ENCODE results near the gene KRTAP5-1.
"Not testable (repeated sequence)": the region's sequence is repeated elsewhere in the genome, so short reads cannot be mapped to it uniquely, and the experiment has no call there.

The KRTAP5-1 gene

GRCh38 chr11:1601663-1602062 lies 16.6 kb upstream of the KRTAP5-1 start:
- not testable (repeated sequence) for H3K4me3 ChIP-seq (ENCODE audit: low read length); H3K9me3 ChIP-seq (ENCODE audit: control insufficient read depth, insufficient read depth, low read length); H3K4me1 ChIP-seq (ENCODE audit: control insufficient read depth, insufficient read depth, low read length); H3K27ac ChIP-seq (ENCODE audit: low read length); H3K27me3 ChIP-seq (ENCODE audit: control insufficient read depth, insufficient read depth, low read length); DNase-seq (ENCODE audit: low read depth, low spot score); H3K36me3 ChIP-seq (ENCODE audit: control insufficient read depth, insufficient read depth, low read length)
- WGBS (ENCODE audit: insufficient coverage, insufficient read length), result no CpG with 5 or more reads among the region's 3 CpGs

GRCh38 chr11:1600626-1601025 lies 15.5 kb upstream of the KRTAP5-1 start:
- no peak overlapping the region for H3K4me3 ChIP-seq (ENCODE audit: low read length)
- no peaks in the 10 kb centered on the region for H3K27me3 ChIP-seq (ENCODE audit: control insufficient read depth, insufficient read depth, low read length)
- 0 out of 2 replicates have a peak, but pooled peaks cover 1% of the 10 kb centered on the region for H3K4me1 ChIP-seq (ENCODE audit: control insufficient read depth, insufficient read depth, low read length)
- no peak for DNase-seq (ENCODE audit: low read depth, low spot score)
- no peaks in the 10 kb centered on the region for H3K9me3 ChIP-seq (ENCODE audit: control insufficient read depth, insufficient read depth, low read length)
- H3K27ac ChIP-seq (ENCODE audit: low read length), result no peak overlapping the region
- no CpG with 5 or more reads among the region's 5 CpGs for WGBS (ENCODE audit: insufficient coverage, insufficient read length)
- no peaks in the 10 kb centered on the region for H3K36me3 ChIP-seq (ENCODE audit: control insufficient read depth, insufficient read depth, low read length)

- H3K27ac ChIP-seq (ENCODE audit: low read length), result no peak overlapping the region
- no peak for DNase-seq (ENCODE audit: low read depth, low spot score)
- 0 out of 2 replicates have a peak, but pooled peaks cover 1% of the 10 kb centered on the region for H3K4me1 ChIP-seq (ENCODE audit: control insufficient read depth, insufficient read depth, low read length)
- no peaks in the 10 kb centered on the region for H3K36me3 ChIP-seq (ENCODE audit: control insufficient read depth, insufficient read depth, low read length)
- H3K27me3 ChIP-seq (ENCODE audit: control insufficient read depth, insufficient read depth, low read length), result no peaks in the 10 kb centered on the region
- H3K4me3 ChIP-seq (ENCODE audit: low read length), result no peak overlapping the region
- no peaks in the 10 kb centered on the region for H3K9me3 ChIP-seq (ENCODE audit: control insufficient read depth, insufficient read depth, low read length)
- no CpG with 5 or more reads among the region's 6 CpGs for WGBS (ENCODE audit: insufficient coverage, insufficient read length)
Observed at GRCh38 chr11:1598816-1599215, 13.7 kb upstream of the KRTAP5-1 start.

- H3K4me3 ChIP-seq (ENCODE audit: low read length); H3K36me3 ChIP-seq (ENCODE audit: control insufficient read depth, insufficient read depth, low read length); H3K4me1 ChIP-seq (ENCODE audit: control insufficient read depth, insufficient read depth, low read length); H3K27ac ChIP-seq (ENCODE audit: low read length); DNase-seq (ENCODE audit: low read depth, low spot score); H3K9me3 ChIP-seq (ENCODE audit: control insufficient read depth, insufficient read depth, low read length); H3K27me3 ChIP-seq (ENCODE audit: control insufficient read depth, insufficient read depth, low read length): not testable (repeated sequence)
- 100% methylated on average over 1 of the region's 3 CpGs for WGBS (ENCODE audit: insufficient coverage, insufficient read length)
Observed at GRCh38 chr11:1598406-1598805, 13.3 kb upstream of the KRTAP5-1 start.

GRCh38 chr11:1597994-1598380 lies 12.9 kb upstream of the KRTAP5-1 start, which contains the start of gene KRTAP5-2:
Gene KRTAP5-2 (minus strand): TSS chr11:1598294. CDS start chr11:1598250, 44 bp downstream.
- no peak for DNase-seq (ENCODE audit: low read depth, low spot score)
- WGBS (ENCODE audit: insufficient coverage, insufficient read length), result no CpG with 5 or more reads among the region's 4 CpGs
- no peaks in the 10 kb centered on the region for H3K9me3 ChIP-seq (ENCODE audit: control insufficient read depth, insufficient read depth, low read length)
- no peak within 1 kb of the TSS for H3K4me3 ChIP-seq (ENCODE audit: low read length)
- H3K27me3 ChIP-seq (ENCODE audit: control insufficient read depth, insufficient read depth, low read length), result no peaks in the 10 kb centered on the region
- 0 out of 2 replicates have a peak, but pooled peaks cover 1% of the 10 kb centered on the region for H3K4me1 ChIP-seq (ENCODE audit: control insufficient read depth, insufficient read depth, low read length)
- H3K27ac ChIP-seq (ENCODE audit: low read length), result no peak within 1 kb of the TSS
- no peaks in the 10 kb centered on the region for H3K36me3 ChIP-seq (ENCODE audit: control insufficient read depth, insufficient read depth, low read length)

- Histone ChIP-seq H3K27ac (ENCODE audit: low read length) (no peak overlapping the region), H3K4me1 (ENCODE audit: control insufficient read depth, insufficient read depth, low read length) (0 out of 2 replicates have a peak, but pooled peaks cover 1% of the 10 kb centered on the region), H3K9me3 (ENCODE audit: control insufficient read depth, insufficient read depth, low read length) (no peaks in the 10 kb centered on the region), H3K36me3 (ENCODE audit: control insufficient read depth, insufficient read depth, low read length) (no peaks in the 10 kb centered on the region), H3K4me3 (ENCODE audit: low read length) (no peak overlapping the region), H3K27me3 (ENCODE audit: control insufficient read depth, insufficient read depth, low read length) (no peaks in the 10 kb centered on the region)
- DNase-seq (ENCODE audit: low read depth, low spot score), result no peak
- no CpG with 5 or more reads among the region's 10 CpGs for WGBS (ENCODE audit: insufficient coverage, insufficient read length)
Observed at GRCh38 chr11:1597331-1597993, 12.4 kb upstream of the KRTAP5-1 start.

GRCh38 chr11:1596576-1597121 lies 11.6 kb upstream of the KRTAP5-1 start:
- not testable (repeated sequence) for H3K36me3 ChIP-seq (ENCODE audit: control insufficient read depth, insufficient read depth, low read length); H3K4me1 ChIP-seq (ENCODE audit: control insufficient read depth, insufficient read depth, low read length); H3K27ac ChIP-seq (ENCODE audit: low read length); DNase-seq (ENCODE audit: low read depth, low spot score); H3K4me3 ChIP-seq (ENCODE audit: low read length); H3K27me3 ChIP-seq (ENCODE audit: control insufficient read depth, insufficient read depth, low read length); H3K9me3 ChIP-seq (ENCODE audit: control insufficient read depth, insufficient read depth, low read length)
- WGBS (ENCODE audit: insufficient coverage, insufficient read length), result no CpG with 5 or more reads among the region's 19 CpGs

- not testable (repeated sequence) for H3K9me3 ChIP-seq (ENCODE audit: control insufficient read depth, insufficient read depth, low read length); H3K36me3 ChIP-seq (ENCODE audit: control insufficient read depth, insufficient read depth, low read length); H3K27me3 ChIP-seq (ENCODE audit: control insufficient read depth, insufficient read depth, low read length); H3K27ac ChIP-seq (ENCODE audit: low read length); H3K4me1 ChIP-seq (ENCODE audit: control insufficient read depth, insufficient read depth, low read length); DNase-seq (ENCODE audit: low read depth, low spot score); H3K4me3 ChIP-seq (ENCODE audit: low read length)
- WGBS (ENCODE audit: insufficient coverage, insufficient read length), result no CpG with 5 or more reads among the region's 11 CpGs
Observed at GRCh38 chr11:1595994-1596575, 11.0 kb upstream of the KRTAP5-1 start.

GRCh38 chr11:1592628-1593027 lies 7.5 kb upstream of the KRTAP5-1 start:
- DNase-seq (ENCODE audit: low read depth, low spot score), result no peak
- Histone ChIP-seq H3K9me3 (ENCODE audit: control insufficient read depth, insufficient read depth, low read length) (no peaks in the 10 kb centered on the region), H3K36me3 (ENCODE audit: control insufficient read depth, insufficient read depth, low read length) (no peaks in the 10 kb centered on the region), H3K27ac (ENCODE audit: low read length) (no peak overlapping the region), H3K4me3 (ENCODE audit: low read length) (no peak overlapping the region), H3K4me1 (ENCODE audit: control insufficient read depth, insufficient read depth, low read length) (0 out of 2 replicates have a peak, but pooled peaks cover 1% of the 10 kb centered on the region), H3K27me3 (ENCODE audit: control insufficient read depth, insufficient read depth, low read length) (no peaks in the 10 kb centered on the region)
- no CpG with 5 or more reads among the region's 9 CpGs for WGBS (ENCODE audit: insufficient coverage, insufficient read length)

- H3K4me1 ChIP-seq (ENCODE audit: control insufficient read depth, insufficient read depth, low read length), result no peaks in the 10 kb centered on the region
- no peak overlapping the region for H3K27ac ChIP-seq (ENCODE audit: low read length)
- no peaks in the 10 kb centered on the region for H3K9me3 ChIP-seq (ENCODE audit: control insufficient read depth, insufficient read depth, low read length)
- DNase-seq (ENCODE audit: low read depth, low spot score), result no peak
- no peaks in the 10 kb centered on the region for H3K36me3 ChIP-seq (ENCODE audit: control insufficient read depth, insufficient read depth, low read length)
- H3K27me3 ChIP-seq (ENCODE audit: control insufficient read depth, insufficient read depth, low read length), result no peaks in the 10 kb centered on the region
- no CpG with 5 or more reads among the region's 6 CpGs for WGBS (ENCODE audit: insufficient coverage, insufficient read length)
- H3K4me3 ChIP-seq (ENCODE audit: low read length), result no peak overlapping the region
Observed at GRCh38 chr11:1589996-1590395, 4.9 kb upstream of the KRTAP5-1 start.

All from iPS DF 6.9 (cell line).